Fibroblast of lung (primary cell): ENCODE measurements around the gene SAPCD2. TPM values are rescaled to one million over a fixed set of nuclear protein-coding genes. Genes with fewer than 3 reads are reported as not detected.

ENCODE experiments used
- DNase-seq, 2 donors: peaks; one replicate each; pipeline versions ENCODE4 v3.0.0 to v3.0.0-alpha.2; 2010; ENCODE audit warnings: low read depth in 2 of 2
- H2AFZ ChIP-seq: 2 replicates; pipeline ENCODE4 v1.5.1; 2012; ENCODE audit warnings: low read length, control low read depth, inconsistent platforms
- H3K27ac ChIP-seq: 2 replicates; pipeline ENCODE4 v1.5.1; 2011; ENCODE audit warnings: low read length, control low read depth; ENCODE audit not compliant: insufficient read depth
- H3K27me3 ChIP-seq: 2 replicates; pipeline ENCODE4 v1.5.1; 2011; ENCODE audit warnings: mild to moderate bottlenecking, low read length; ENCODE audit not compliant: control insufficient read depth, insufficient read depth
- H3K36me3 ChIP-seq: 2 replicates; pipeline ENCODE4 v1.5.1; 2011; ENCODE audit warnings: low read length; ENCODE audit not compliant: control insufficient read depth, insufficient read depth
- H3K4me1 ChIP-seq: 2 replicates; pipeline ENCODE4 v1.5.1; 2011; ENCODE audit warnings: low read length; ENCODE audit not compliant: control insufficient read depth, insufficient read depth; ENCODE audit errors: extremely low read depth
- H3K4me2 ChIP-seq: 2 replicates; pipeline ENCODE4 v1.5.1; 2011; ENCODE audit warnings: low read length, control low read depth; ENCODE audit not compliant: insufficient read depth; ENCODE audit errors: extremely low read depth
- H3K4me3 ChIP-seq, 4 experiments: fragments of 200-600 bp in 1 of 4; sonication (generic) in 1 of 4; replicated peaks in 1 of 4; 2 replicates each; pipeline ENCODE4 v1.5.1; 2011 to 2016; ENCODE audit warnings: low read length in 4 of 4, low read depth in 3 of 4, mild to moderate bottlenecking in 3 of 4, control low read depth in 2 of 4, inconsistent platforms in 1 of 4, mixed read lengths in 1 of 4; ENCODE audit not compliant: insufficient read depth in 1 of 4; ENCODE audit errors: control extremely low read depth in 1 of 4
- H3K79me2 ChIP-seq: 2 replicates; pipeline ENCODE4 v1.5.1; 2012; ENCODE audit warnings: mild to moderate bottlenecking, low read length, inconsistent platforms; ENCODE audit not compliant: control insufficient read depth, insufficient read depth
- H3K9ac ChIP-seq: 2 replicates; pipeline ENCODE4 v1.5.1; 2011; ENCODE audit warnings: mild to moderate bottlenecking, low read length, control low read depth; ENCODE audit not compliant: insufficient read depth
- H3K9me3 ChIP-seq: 2 replicates; pipeline ENCODE4 v1.5.1; 2012; ENCODE audit warnings: low read depth, low read length; ENCODE audit not compliant: control insufficient read depth, insufficient read depth
- H4K20me1 ChIP-seq: 2 replicates; pipeline ENCODE4 v1.5.1; 2011; ENCODE audit warnings: low read length; ENCODE audit not compliant: control insufficient read depth, insufficient read depth; ENCODE audit errors: extremely low read depth
- CTCF ChIP-seq, 2 donors: IDR thresholded peaks in 1 of 2; conservative IDR thresholded peaks in 1 of 2; 1 replicate in 1 of 2; 2 replicates in 1 of 2; pipeline ENCODE4 v1.5.1; 2011 to 2012; ENCODE audit warnings: low read length in 2 of 2, control low read depth in 1 of 2, inconsistent platforms in 1 of 2, low read depth in 1 of 2, mild to moderate bottlenecking in 1 of 2
- EZH2 ChIP-seq: IDR thresholded peaks from 2 replicates; pipeline ENCODE4 v1.5.1; 2012; ENCODE audit warnings: low read length, control low read depth, mild to moderate bottlenecking; ENCODE audit errors: missing control alignments
- polyA plus RNA-seq, 2 donors: library from polyadenylated mRNA; depleted of rRNA in 1 of 2; stranded (reverse) in 1 of 2; unstranded in 1 of 2; fragments of >200 nt; gene quantifications; 2 replicates each; pipeline ENCODE4 v1.2.1, GENCODE V29; 2011 to 2012; ENCODE audit warnings: missing spikeins in 1 of 2
- total RNA-seq: library from RNA; depleted of rRNA; stranded (reverse); fragments of >200 nt; gene quantifications from 2 replicates; pipeline ENCODE4 v1.2.1, GENCODE V29; 2014

Gene SAPCD2
- total and polyA plus RNA-seq, 2 donors (not counting 1 experiment from before 2014, with no cell fraction given): 0.85 to 2.8 TPM

- no peak within 1 kb of the TSS for H3K27ac ChIP-seq
- H3K4me1 ChIP-seq: peaks cover 2% of the 10 kb centered on the region
- no peak within 1 kb of the TSS for H2AFZ ChIP-seq
- peaks cover 24% of the 10 kb centered on the region for H3K27me3 ChIP-seq
- H4K20me1 ChIP-seq: no peaks in the 10 kb centered on the region
- H3K4me2 ChIP-seq: no peak within 1 kb of the TSS
- no peaks in the 10 kb centered on the region for H3K79me2 ChIP-seq
- TF ChIP-seq EZH2: no peak
- no peak for TF ChIP-seq CTCF (conservative IDR thresholded peaks at IDR 0.05 in 1 of 2, IDR thresholded peaks at IDR 0.05 in 1 of 2; ENCODE audit: low read depth in 1 of 2, low read length in 2 of 2)
- no peak within 1 kb of the TSS for H3K4me3 ChIP-seq
- no peaks in the 10 kb centered on the region for H3K9me3 ChIP-seq
- no peak within 1 kb of the TSS for H3K9ac ChIP-seq
- H3K36me3 ChIP-seq: no peaks in the 10 kb centered on the region
- no peak for DNase-seq
These were observed 16.1 kb downstream of the SAPCD2 start, which contains the start of gene ENTPD2 for GRCh38 chr9:137053944-137054931. TSS of gene ENTPD2 (minus strand) at chr9:137054061. CDS start at chr9:137053997, 64 bp downstream.

- H3K9ac ChIP-seq: no peak overlapping the region
- no peaks in the 10 kb centered on the region for H4K20me1 ChIP-seq
- H3K79me2 ChIP-seq: no peaks in the 10 kb centered on the region
- TF ChIP-seq CTCF (conservative IDR thresholded peaks at IDR 0.05 in 1 of 2, IDR thresholded peaks at IDR 0.05 in 1 of 2; ENCODE audit: low read depth in 1 of 2, low read length in 2 of 2) (no peak), EZH2 (peak; percentile 68)
- H2AFZ ChIP-seq: no peak overlapping the region
- H3K4me2 ChIP-seq: no peak overlapping the region
- H3K27ac ChIP-seq: no peak overlapping the region
- no peak overlapping the region for H3K4me3 ChIP-seq
- no peaks in the 10 kb centered on the region for H3K36me3 ChIP-seq
- DNase-seq: no peak
- H3K27me3 ChIP-seq: peaks cover 22% of the 10 kb centered on the region
- no peaks in the 10 kb centered on the region for H3K9me3 ChIP-seq
- peaks cover 2% of the 10 kb centered on the region for H3K4me1 ChIP-seq
These were observed 17.1 kb downstream of the SAPCD2 start for GRCh38 chr9:137052998-137053943.

- Histone ChIP-seq H3K4me1 (peaks cover 2% of the 10 kb centered on the region), H3K9ac (no peak overlapping the region), H4K20me1 (no peaks in the 10 kb centered on the region), H3K79me2 (no peaks in the 10 kb centered on the region), H2AFZ (no peak overlapping the region), H3K9me3 (no peaks in the 10 kb centered on the region), H3K27ac (no peak overlapping the region), H3K4me3 (no peak overlapping the region), H3K36me3 (no peaks in the 10 kb centered on the region), H3K4me2 (no peak overlapping the region), H3K27me3 (peaks cover 22% of the 10 kb centered on the region)
- no peak for DNase-seq
- TF ChIP-seq CTCF (conservative IDR thresholded peaks at IDR 0.05 in 1 of 2, IDR thresholded peaks at IDR 0.05 in 1 of 2; ENCODE audit: low read depth in 1 of 2, low read length in 2 of 2) (no peak), EZH2 (no peak)
These were observed 18.1 kb downstream of the SAPCD2 start for GRCh38 chr9:137052293-137052692.
